GM12892 (cell line): ENCODE measurements around the gene TBCE.

Source experiments
- POLR2A ChIP-seq: IDR thresholded peaks from 2 replicates; pipeline ENCODE4 v1.6.1; 2011; ENCODE audit warnings: low read depth, low read length, control low read depth
- POLR2AphosphoS5 ChIP-seq: IDR thresholded peaks from 2 replicates; pipeline ENCODE4 v1.6.1; 2011; ENCODE audit warnings: low read depth, low read length, control low read depth

DNA sequence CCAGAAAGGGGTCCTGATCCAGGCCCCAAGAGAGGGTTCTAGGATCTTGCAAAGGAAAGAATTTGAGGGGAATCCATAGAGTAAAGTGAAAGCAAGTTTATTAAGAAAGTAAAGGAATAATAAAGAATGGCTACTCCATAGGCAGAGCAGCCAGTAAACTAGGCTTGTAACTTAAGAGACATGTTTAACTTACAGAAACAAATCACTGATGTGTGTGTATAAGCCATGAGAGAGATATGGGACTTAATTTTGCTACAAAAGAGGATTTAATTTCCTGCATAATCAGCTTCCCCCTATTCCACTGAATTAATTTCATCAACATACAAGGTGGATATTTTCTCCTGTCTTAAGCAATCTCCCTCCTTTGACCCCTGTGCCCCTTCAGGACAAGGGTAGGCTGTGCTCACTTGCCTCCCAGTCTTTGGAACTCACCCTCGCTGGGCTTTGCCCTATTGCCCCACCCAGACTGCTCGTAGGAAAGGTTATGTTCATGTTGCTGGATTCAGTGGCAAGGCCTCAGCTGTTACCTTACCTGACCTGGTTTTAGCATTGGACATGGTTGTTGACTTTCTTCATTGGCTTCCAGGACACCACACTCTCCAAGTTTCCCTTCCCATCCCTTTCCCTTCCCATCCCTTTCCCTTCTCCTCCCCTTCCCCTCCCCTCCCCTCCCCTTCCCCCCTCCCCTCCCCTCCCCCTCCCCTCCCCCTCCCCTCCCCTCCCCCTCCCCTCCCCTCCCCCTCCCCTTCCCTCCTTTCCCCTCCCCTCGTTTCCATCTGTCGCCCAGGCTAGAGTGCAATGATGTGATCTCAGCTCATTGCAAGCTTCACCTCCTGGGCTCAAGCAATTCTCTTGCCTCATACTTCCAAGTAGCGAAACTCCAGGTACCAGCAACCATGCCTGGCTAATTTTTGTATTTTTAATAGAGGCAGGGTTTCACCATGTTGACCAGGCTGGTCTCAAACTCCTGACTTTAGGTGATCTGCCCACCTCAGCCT is 44.6 kb downstream of the TBCE start:
- TF ChIP-seq POLR2AphosphoS5 (no peak), POLR2A (no peak)
